ENCODE data around the gene NBR1.

DNA sequence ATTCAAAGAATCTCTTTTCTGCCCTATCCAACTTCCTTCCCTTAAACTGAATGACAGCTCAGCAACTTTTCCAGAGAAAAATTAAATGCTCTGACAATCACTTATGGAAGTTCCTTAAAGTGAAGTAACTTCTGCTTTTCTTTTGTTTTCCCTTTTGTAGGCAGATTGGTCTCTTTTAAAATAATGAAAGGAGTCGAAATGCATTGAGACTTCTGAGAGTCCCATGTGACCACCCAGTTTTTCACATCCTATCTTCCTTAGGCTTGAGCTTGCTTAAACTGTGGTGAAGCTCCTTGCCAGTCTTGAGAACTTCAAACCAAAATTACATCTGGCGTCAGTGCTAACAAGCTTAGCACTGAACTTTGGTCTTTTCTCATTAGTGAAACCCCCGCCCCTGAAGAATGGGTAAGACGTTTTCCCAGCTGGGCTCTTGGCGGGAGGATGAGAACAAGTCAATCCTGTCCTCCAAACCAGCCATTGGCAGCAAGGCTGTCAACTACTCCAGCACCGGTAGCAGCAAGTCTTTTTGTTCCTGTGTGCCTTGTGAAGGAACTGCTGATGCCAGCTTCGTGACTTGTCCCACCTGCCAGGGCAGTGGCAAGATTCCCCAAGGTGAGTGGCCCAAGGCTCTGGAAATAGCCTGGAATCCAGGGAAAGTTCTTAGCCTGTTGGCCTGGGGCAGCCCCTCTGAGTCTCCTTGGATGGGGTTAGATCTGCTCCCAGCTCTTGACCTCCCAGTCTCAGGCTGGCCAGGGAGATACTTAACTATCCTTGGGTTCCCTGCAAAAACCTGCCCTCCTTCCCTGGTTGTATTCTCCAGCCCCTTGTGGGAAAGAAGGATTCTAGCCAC, 41.9 kb downstream of the NBR1 start:
- TF ChIP-seq CTCF (IDR thresholded peaks at IDR 0.05) (no peak), POLR2A (IDR thresholded peaks at IDR 0.05) (no peak)

Data from esophagus squamous epithelium (tissue), 4 donors.